IgD-negative memory B cell (primary cell): ENCODE results near the gene PSMD13. TPM values are rescaled to one million over a fixed set of nuclear protein-coding genes. Genes with fewer than 3 reads are reported as not detected.
"Not testable (repeated sequence)": the region's sequence is repeated elsewhere in the genome, so short reads cannot be mapped to it uniquely, and the experiment has no call there.

Experiments used
- H3K27ac Mint-ChIP-seq, 3 donors: one replicate each; pipeline ENCODE4 v1.8.0; 2020 to 2022; ENCODE audit warnings: mild to moderate bottlenecking in 3 of 3, mixed read lengths in 3 of 3, moderate library complexity in 1 of 3
- H3K27me3 Mint-ChIP-seq: one replicate; pipeline ENCODE4 v1.8.0; 2021; ENCODE audit warnings: mixed read lengths
- H3K36me3 Mint-ChIP-seq: one replicate; pipeline ENCODE4 v1.8.0; 2020; ENCODE audit warnings: mild to moderate bottlenecking, mixed read lengths
- H3K4me1 Mint-ChIP-seq, 3 donors: one replicate each; pipeline ENCODE4 v1.8.0; 2020 to 2022; ENCODE audit warnings: mixed read lengths in 3 of 3, mild to moderate bottlenecking in 1 of 3
- H3K4me3 Mint-ChIP-seq, 4 donors: one replicate each; pipeline ENCODE4 v1.8.0; 2020 to 2022; ENCODE audit warnings: mild to moderate bottlenecking in 4 of 4, mixed read lengths in 4 of 4, moderate library complexity in 3 of 4
- H3K9me3 Mint-ChIP-seq, 3 donors: one replicate each; pipeline ENCODE4 v1.8.0; 2020 to 2021; ENCODE audit warnings: mixed read lengths in 3 of 3, mild to moderate bottlenecking in 1 of 3
- polyA plus RNA-seq: library from polyadenylated mRNA; unstranded; fragments of 300-500 nt; fragmentation: Illumina TruSeq; gene quantifications from one replicate; pipeline ENCODE4 v1.2.3, GENCODE V29; 2021

Gene PSMD13
- 179 TPM for polyA plus RNA-seq

DNA sequence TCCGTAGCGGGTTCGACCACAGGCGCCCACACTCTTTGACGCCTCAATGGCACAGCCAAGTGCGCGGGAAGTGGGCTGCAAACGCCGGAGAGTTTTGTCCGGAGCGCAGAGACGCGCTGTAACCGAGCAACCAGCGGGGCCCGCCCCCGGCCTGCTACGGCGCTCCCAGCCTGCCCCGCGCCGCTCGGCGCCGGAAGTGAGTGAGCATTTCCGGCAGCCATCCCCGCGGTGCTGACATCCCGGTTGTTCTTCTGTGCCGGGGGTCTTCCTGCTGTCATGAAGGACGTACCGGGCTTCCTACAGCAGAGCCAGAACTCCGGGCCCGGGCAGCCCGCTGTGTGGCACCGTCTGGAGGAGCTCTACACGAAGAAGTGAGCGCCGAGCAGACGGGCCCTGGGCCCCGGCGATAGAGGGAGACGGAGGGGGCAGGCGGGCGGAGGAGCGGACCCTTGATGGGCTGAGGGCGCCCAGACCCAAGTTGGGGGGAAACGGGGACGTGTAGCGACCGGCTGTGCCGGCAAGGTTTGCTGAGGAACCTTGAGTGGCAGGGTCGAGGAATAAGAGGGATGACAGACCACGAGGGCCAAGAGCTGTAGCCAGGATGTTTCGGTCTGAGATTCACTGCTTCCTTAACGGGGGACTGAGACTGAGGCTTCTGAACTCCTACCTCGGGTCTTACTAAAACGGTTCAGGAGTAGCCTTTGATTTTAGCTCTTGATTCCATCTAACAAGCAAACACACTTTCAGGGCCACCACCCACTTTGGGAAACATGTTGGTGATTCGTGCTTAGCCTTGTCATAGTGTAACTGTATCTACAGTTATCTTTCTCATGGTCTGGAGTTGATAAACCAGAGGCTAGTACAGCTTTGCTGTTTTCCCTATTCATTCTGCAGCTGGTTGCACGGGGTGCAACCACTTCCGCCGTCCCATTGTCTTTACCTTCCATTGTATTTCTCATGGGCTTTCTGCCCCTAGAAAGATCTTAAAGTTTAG lies at the start of gene PSMD13:
PSMD13 (plus strand) TSS at position 203 of the 994 bp plus-strand sequence; CDS start at position 277, 74 bp downstream.
- H3K4me1 Mint-ChIP-seq, result peaks cover 12 to 30% (median 27%) of the 10 kb centered on the region in 3 donors
- peak within 1 kb of the TSS; percentile 97 to 100 (median 97) for H3K27ac Mint-ChIP-seq
- peaks cover 3% of the 10 kb centered on the region for H3K36me3 Mint-ChIP-seq
- H3K9me3 Mint-ChIP-seq, result no peaks in the 10 kb centered on the region
- H3K27me3 Mint-ChIP-seq, result no peaks in the 10 kb centered on the region
- H3K4me3 Mint-ChIP-seq, result peak within 1 kb of the TSS; percentile 91 to 100 (median 99)

DNA sequence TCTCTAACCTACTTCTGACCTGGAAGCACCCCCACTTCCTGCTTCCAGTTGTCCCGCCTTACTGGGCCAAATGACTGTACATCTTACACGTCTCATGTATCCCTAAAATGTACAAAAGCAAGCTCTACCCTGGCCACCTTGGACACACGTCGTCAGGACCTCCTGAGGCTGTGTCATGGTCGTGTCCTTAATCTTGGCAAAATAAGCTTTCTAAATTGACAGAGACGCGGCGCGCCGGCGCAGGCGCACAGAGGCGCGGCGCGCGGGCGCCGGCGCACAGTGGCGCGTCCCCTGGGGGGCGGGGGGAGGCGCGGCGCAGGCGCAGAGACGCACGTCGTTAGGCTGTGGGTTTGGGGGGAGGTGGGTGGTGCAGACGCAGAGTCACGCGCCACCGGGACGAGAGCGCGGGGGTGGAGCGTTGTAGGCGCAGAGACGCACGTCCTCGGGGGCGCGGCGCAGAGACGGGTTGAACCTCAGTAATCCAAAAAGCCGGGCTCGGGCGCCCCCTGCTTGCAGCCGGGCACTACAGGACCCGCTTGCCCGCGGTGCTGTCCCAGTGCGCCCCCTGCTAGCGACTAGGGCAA lies 47.5 kb upstream of the PSMD13 start:
- H3K27me3 Mint-ChIP-seq, H3K9me3 Mint-ChIP-seq, H3K36me3 Mint-ChIP-seq, H3K27ac Mint-ChIP-seq, H3K4me1 Mint-ChIP-seq, H3K4me3 Mint-ChIP-seq: not testable (repeated sequence)

DNA sequence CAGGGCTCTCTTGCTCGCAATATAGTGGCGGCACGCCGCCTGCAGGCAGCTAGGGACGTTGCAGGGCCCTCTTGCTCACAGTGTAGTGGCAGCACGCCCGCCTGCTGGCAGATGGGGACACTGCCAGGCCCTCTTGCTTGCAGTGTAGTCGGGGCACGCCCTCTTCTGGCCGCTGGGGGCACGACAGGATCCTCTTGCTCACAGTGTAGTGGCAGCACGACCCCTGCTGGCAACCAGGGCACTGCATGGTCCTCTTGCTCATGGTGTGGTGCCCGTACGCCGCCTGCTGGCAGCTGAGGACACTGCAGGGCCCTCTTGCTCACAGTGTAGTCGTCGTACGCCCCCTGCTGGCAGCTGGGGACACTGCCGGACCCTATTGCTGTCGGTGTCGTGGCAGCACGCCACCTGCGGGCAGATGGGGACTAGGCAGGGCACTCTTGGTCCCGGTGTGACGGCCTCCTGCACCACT lies 46.9 kb upstream of the PSMD13 start:
- not testable (repeated sequence) for H3K4me1 Mint-ChIP-seq, H3K4me3 Mint-ChIP-seq, H3K27ac Mint-ChIP-seq, H3K36me3 Mint-ChIP-seq, H3K9me3 Mint-ChIP-seq, H3K27me3 Mint-ChIP-seq

DNA sequence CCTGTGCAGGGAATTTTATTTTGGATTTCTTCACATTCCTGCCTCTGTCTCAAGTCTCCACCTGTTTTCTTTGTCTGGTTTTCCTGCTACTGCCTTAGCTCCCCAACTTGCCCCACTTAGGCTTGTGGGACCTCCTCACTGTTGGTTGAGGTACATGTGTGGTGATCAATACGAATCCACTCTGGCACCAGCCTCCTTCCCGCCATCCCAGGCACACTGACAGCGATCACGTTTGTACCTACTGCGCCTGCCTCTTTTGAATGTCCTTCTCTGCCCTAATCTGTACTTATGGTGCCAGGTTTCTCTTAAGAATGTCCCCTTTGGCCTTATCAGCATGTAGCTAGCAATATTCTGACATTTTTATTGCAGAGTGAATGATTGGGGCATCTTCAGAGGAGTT lies 46.2 kb upstream of the PSMD13 start:
- not testable (repeated sequence) for H3K36me3 Mint-ChIP-seq, H3K9me3 Mint-ChIP-seq, H3K4me1 Mint-ChIP-seq, H3K27ac Mint-ChIP-seq, H3K4me3 Mint-ChIP-seq, H3K27me3 Mint-ChIP-seq

DNA sequence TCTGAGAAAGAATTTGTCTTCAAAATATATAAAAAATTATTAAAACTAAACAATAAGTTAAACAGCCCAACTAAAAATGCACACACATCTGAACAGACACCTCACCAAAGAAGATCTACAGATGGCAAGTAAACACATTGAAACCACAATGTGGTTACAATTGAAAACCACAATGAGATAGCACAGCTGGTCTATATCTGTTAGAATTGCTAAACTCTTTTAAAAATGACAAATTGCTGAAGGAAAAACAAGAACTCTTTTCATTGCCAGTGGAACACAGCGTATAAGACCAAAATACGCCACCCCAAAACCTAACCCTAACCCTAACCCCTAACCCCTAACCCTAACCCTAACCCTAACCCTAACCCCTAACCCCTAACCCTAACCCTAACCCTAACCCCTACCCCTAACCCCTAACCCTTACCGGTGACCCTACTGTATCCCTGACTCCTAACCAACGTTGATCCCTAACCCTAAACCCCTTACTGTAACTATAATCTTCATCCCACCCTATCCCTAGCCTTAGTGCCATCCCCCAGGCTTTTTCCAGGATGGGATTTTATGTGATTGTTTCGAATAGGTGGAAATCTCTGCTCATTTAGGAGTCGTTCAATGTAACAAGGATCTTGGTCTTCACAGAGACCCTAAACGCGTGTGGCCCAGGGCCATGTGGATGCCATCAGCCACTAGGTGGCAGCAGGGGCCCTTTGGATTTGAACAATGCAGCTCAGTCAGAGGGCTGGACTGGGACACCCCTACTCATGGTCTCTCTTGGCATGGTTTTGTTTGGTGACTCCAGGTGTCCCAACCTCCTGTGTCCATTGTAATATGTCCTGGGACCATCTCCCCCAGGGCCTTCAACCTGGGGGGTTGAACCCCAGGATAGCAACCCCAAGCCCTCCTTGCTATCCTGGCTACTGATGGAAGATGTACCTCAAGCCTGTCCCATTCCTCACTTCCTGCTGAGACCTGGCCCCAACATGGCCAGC lies 45.0 kb upstream of the PSMD13 start:
- not testable (repeated sequence) for H3K36me3 Mint-ChIP-seq, H3K4me3 Mint-ChIP-seq, H3K27me3 Mint-ChIP-seq, H3K27ac Mint-ChIP-seq, H3K9me3 Mint-ChIP-seq, H3K4me1 Mint-ChIP-seq

DNA sequence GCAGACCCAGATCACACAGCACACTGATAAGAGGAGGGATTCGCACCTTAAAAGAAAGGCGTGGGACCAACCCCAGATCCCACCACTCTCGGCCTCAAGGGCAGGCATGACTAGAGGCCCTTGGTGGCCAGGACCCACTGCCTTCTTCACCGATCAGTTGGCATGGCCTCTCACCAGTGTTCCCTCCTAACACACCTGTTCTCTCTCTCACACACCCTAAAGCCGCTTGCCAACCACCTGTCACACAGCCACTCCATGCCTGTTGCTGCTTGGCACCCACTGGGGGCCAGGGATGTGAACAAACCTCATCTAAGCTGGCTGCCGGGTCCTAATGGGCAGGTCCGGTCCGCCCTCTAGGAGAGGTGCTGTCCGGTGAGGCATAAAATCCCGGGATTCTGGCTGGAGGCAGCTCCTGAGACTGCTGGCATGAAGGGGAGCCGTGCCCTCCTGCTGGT lies 44.1 kb upstream of the PSMD13 start, which contains the start of gene SCGB1C1:
SCGB1C1 (plus strand) TSS at position 405 of the 455 bp plus-strand sequence; CDS start at position 427, 22 bp downstream.
- not testable (repeated sequence) for H3K9me3 Mint-ChIP-seq, H3K27me3 Mint-ChIP-seq, H3K4me1 Mint-ChIP-seq, H3K4me3 Mint-ChIP-seq, H3K36me3 Mint-ChIP-seq, H3K27ac Mint-ChIP-seq

DNA sequence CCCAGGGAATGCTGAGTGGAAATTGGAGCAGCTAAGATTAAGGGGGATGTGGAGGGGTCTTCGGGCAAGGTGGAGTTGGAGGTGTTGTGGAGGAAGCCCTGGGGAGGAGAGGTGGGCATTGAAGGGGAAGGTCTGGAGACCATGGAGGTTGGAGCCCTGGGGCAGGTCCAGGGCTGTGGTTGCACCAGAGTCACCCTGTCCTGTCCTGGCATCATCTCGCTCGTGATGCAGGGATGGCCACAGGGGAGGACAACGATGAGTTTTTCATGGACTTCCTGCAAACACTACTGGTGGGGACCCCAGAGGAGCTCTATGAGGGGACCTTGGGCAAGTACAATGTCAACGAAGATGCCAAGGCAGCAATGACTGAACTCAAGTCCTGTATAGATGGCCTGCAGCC lies 43.3 kb upstream of the PSMD13 start:
- H3K27me3 Mint-ChIP-seq, H3K36me3 Mint-ChIP-seq, H3K4me3 Mint-ChIP-seq, H3K4me1 Mint-ChIP-seq, H3K9me3 Mint-ChIP-seq, H3K27ac Mint-ChIP-seq: not testable (repeated sequence)

DNA sequence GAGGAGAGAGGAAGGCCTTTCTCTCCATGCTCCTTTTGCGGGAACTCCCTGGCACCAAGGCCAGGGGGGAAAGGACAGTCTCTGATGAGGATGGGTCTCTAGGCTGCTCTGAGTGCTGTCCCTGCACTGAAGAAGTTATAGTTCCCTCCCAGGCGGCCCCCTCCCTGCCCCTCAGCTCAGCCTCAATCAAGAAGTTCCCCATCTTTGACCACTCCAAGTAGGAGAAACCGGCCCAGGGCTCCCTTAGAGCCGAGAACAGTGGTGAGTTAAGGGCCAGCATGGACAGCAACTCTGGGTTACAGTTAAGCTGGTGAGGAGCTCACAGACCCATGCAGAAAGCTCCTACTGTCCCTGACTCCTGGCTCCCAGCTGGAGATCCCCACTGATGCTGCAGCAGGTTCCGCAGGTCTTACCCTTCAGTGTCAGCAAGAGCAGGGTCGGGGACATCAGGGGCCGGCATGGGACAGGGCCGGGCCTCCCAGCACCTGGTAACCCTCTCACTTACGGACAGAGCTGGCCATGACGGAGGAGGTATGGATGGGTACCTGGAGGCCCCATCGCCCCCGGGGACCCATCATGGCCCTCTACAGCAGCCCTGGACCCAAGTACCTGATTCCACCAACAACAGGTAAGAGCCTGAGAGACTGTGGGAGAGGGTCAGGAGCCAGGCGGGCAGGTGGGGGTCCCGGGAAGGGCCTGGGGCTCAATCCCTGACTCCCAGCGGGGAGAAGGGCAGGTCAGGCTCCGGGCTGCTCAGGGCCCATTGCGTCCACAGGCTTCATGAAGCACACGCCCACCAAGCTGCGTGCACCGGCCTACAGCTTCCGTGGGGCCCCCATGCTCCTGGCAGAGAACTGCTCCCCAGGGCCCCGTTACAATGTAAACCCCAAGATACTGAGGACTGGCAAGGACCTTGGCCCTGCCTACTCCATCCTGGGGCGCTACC lies 39.7 kb upstream of the PSMD13 start:
- no peaks in the 10 kb centered on the region for H3K36me3 Mint-ChIP-seq
- no peak overlapping the region for H3K27ac Mint-ChIP-seq
- H3K27me3 Mint-ChIP-seq, result no peaks in the 10 kb centered on the region
- peaks cover 0 to 6% (median 5%) of the 10 kb centered on the region in 3 donors for H3K4me1 Mint-ChIP-seq
- H3K9me3 Mint-ChIP-seq, result no peaks in the 10 kb centered on the region
- H3K4me3 Mint-ChIP-seq, result no peak overlapping the region

DNA sequence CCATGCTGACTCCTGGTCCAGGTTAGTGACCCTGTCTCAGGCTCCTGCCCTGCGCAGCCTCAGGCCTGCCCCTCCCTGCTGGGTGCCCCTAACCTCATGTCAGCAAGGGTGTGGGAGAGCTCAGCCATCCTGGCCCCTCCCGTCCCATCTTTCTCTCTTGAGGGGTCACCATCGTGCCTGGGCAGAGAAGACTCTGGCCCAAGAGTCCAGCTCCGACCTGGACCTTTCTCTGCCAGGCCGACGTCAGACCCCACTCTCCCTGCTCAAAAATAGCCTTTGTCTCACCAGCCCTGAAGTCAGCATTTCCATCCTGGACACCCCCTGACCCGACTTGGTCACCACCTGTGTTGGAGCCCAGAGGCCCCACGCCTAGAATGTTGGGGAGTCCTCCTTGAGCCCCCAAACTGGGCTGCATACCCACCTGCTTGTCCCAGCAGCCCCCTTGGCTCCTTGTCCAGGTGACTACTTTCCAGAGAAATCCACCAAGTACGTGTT lies 39.0 kb upstream of the PSMD13 start:
- no peak overlapping the region for H3K27ac Mint-ChIP-seq
- peaks cover 3 to 13% (median 9%) of the 10 kb centered on the region in 3 donors for H3K4me1 Mint-ChIP-seq
- H3K4me3 Mint-ChIP-seq, result no peak overlapping the region

DNA sequence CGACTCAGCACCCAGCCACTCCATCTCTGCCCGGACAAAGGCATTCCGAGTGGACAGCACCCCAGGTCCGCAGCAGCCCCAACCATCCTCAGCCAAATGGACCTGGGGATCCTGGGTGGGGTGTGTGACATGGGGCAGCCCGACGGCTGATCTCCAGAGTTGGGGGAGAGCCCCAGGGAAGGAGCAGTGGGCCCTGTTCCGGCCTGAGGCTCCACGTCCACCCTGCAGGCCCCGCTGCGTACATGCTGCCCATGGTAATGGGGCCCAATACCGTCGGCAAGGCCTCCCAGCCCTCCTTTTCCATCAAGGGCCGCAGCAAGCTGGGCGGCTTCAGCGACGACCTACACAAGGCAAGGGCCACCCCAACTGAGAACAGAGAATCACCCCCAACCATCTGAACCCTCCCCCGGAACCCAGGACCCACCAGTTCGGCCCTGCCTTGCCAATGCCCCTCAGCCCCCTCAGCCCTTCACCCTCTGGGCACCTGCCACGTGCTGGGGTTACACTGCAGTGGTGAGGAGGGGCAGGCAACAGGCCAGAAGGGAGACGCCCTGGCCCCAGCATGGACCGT lies 38.5 kb upstream of the PSMD13 start:
- Mint-ChIP-seq H3K9me3 (no peaks in the 10 kb centered on the region), H3K4me1 (peaks cover 7 to 16% (median 9%) of the 10 kb centered on the region in 3 donors), H3K36me3 (no peaks in the 10 kb centered on the region), H3K4me3 (peak overlapping the region in 1 of 4 donors; percentile 54), H3K27ac (no peak overlapping the region), H3K27me3 (no peaks in the 10 kb centered on the region)

More for the DNA sequence above, 39.0 kb upstream of the PSMD13 start:
- Mint-ChIP-seq H3K36me3 (no peaks in the 10 kb centered on the region), H3K27me3 (no peaks in the 10 kb centered on the region), H3K9me3 (no peaks in the 10 kb centered on the region)

DNA sequence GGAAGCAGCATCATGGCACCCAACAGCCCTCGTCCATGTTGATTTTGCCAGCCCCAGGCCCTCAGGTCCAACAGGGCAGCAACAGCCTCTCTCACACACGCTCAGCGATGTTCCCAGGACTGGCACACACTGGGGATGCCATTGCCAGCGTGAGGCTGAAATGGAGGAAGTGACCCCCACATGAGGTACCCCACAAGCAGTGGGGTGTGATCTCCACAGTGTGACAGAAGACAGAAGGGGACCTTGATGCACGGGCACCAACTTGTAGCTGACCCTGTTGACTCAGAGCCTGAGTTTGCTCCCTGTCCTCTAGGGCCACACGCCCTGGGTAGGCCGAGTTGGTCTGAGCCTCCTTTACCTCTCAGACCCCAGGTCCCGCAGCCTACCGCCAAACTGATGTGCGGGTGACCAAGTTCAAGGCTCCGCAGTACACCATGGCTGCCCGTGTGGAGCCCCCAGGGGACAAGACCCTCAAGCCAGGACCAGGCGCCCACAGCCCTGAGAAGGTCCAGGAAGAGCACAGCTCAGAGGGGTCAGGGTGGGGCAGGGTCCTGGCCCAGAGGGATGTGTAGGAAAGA lies 37.7 kb upstream of the PSMD13 start:
- Mint-ChIP-seq H3K9me3 (no peaks in the 10 kb centered on the region), H3K4me3 (no peak overlapping the region), H3K36me3 (peaks cover 2% of the 10 kb centered on the region), H3K27ac (peak overlapping the region in 1 of 3 donors; percentile 81), H3K27me3 (no peaks in the 10 kb centered on the region), H3K4me1 (peaks cover 12 to 16% (median 13%) of the 10 kb centered on the region in 3 donors)

DNA sequence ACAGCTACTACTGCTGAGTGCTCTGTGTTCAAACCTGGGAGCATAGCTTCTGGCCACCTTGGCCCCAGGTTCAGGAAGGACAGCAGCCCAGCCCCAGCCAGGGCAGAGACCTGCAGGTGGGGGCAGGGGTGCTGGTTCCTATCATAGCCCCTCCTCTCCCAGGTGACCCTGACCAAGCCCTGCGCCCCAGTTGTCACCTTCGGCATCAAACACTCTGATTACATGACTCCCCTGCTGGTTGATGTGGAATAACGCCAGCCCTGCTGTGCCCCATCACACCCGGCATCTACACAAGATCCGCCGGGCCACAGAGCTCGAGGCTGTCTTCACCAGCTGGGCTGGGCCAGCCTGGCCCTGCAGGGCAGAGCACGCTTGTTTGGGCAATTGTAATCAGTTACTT lies 37.0 kb upstream of the PSMD13 start:
- Mint-ChIP-seq H3K27ac (no peak overlapping the region), H3K4me1 (peaks cover 13 to 17% (median 16%) of the 10 kb centered on the region in 3 donors), H3K4me3 (no peak overlapping the region), H3K36me3 (peaks cover 2% of the 10 kb centered on the region), H3K27me3 (no peaks in the 10 kb centered on the region), H3K9me3 (no peaks in the 10 kb centered on the region)
